ENCODE measurements around the gene CGGBP1.

DNA sequence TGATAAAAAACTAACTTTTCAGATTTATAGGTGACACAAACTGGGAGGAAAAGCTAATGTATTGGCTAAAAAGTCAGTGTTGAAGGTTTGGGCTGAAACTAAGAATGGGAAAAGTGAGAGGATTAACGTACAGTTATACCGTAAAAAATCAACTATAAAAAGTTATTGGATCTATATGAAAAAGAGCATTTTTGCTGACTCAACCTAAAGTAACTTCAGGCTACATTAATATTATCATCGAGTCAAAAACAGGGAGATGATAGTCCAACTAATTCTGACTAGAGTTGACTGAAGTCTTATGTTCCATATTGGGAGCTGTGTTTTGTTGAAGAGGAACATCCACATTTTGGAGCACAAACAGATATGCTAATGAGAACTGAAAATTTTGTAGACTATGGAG is 20.1 kb upstream of the CGGBP1 start:
- TF ChIP-seq, protein P1, sequence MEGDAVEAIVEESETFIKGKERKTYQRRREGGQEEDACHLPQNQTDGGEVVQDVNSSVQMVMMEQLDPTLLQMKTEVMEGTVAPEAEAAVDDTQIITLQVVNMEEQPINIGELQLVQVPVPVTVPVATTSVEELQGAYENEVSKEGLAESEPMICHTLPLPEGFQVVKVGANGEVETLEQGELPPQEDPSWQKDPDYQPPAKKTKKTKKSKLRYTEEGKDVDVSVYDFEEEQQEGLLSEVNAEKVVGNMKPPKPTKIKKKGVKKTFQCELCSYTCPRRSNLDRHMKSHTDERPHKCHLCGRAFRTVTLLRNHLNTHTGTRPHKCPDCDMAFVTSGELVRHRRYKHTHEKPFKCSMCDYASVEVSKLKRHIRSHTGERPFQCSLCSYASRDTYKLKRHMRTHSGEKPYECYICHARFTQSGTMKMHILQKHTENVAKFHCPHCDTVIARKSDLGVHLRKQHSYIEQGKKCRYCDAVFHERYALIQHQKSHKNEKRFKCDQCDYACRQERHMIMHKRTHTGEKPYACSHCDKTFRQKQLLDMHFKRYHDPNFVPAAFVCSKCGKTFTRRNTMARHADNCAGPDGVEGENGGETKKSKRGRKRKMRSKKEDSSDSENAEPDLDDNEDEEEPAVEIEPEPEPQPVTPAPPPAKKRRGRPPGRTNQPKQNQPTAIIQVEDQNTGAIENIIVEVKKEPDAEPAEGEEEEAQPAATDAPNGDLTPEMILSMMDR (IDR thresholded peaks at IDR 0.05): no peak
- no peak for TF ChIP-seq POLR2A (IDR thresholded peaks at IDR 0.05)
